SIG-M5 (cell line): Measurements from ENCODE around the gene NAT14.

ENCODE experiments used
- DNase-seq: peaks from one replicate; lab custom pipeline; 2025; lab: John Stamatoyannopoulos, UW

NAT14 gene

GRCh38 chr19:55453511-55454260, 31.3 kb upstream of the NAT14 start:
- no peak for DNase-seq

DNA sequence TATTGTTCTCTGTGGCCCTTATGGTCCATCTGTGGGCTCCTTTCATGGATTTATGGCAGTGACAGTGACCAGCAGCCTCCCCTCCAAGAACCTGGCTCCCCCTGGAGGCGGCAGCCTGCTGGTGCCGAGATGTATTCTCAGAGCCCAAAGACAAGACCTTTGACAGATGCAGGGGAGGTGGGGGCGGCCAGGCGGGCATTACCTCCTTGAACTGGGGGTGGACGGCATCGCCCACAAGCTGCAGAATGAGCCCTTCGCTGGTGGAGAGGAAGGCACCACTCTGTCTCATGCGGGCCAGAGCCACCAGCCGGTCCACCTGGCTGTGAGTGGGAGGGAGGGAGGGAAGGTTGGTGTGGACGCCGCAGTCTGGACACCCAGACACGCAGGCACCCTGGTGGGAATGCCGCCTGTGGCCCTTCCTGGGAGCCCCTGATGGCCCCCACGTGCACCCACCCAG, 30.2 kb upstream of the NAT14 start:
- DNase-seq: no peak

DNA sequence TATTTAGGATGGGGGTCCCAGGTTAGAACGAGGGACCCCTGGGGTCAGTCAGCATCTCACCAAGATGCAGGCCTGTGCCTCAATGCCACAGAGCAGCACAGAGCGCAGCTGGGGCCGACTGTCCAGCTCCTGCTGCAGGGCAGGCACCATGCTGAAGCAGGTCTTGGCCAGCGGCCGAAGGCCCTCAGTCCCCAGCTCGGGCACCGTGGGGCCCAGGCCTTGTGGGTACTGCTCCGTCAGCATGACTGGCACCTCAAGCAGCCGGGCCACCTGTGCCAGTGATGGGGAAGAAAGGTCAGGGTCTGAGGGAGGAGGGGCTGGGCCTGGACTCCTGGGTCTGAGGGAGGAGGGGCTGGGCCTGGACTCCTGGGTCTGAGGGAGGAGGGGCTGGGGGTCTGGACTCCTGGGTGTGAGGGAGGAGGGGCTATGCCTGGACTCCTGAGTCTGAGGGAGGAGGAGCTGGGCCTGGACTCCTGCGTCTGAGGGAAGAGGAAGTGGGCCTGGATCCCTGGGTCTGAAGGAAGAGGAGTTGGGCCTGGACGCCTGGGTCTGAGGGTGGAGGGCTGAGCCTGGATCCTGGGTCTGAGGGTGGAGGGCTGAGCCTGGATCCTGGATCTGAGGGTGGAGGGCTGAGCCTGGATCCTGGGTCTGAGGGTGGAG, 29.3 kb upstream of the NAT14 start:
- no peak for DNase-seq

DNA sequence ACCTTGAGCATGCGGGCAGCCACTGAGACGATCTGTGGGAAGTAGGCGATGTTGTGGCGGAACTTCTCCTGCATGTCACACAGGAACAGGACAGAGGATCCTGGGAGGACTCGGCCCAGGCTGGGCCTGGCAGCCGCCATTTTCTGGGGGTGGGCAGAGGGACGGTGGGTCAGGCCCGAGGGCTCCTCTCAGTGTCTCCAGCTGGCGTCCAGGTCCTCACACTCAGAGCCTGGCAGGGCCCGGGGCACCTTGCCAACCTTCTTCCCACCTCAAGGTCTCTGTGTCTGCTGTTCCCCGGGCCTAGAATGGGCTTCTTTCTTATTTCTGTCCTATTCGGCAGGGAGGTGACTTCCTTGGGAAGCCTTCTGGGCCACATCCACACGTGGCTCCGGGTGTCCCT, 28.6 kb upstream of the NAT14 start:
- no peak for DNase-seq

DNA sequence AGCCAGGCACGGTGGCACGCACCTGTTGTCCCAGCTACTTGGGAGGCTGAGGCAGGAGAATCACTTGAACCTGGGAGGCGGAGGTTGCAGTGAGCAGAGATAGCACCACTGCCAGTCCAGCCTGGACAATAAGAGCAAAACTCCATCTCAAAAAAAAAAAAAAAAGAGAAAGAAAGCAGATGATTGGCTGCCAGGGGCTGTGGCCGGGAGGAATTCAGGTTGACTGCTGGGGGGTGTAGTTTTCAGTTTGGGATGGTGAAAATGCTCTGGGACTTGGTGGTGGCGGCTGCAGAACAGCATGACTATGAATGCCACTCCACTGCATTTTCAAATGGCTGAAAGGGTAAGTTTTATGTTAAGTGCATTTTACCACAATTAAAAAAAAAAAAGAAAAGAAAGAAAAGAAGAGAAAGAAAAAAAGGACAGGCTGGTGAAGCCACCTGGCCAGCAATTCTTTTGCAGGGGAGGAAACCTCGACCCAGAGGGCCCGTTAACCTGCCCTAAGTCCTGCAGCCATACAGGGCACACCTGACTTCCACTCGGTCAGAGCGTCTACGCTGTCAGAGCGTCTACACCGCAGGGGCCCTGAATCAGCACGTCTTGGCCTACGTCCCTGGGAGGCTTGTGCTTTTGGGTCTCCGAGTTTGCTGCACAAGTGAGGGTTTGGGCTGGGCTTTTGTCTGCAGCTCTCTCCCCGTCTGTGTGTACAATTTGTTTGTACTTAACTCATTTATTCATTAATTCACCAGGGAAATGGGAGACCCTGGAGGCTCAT, 27.1 kb upstream of the NAT14 start:
- no peak for DNase-seq

- no peak for DNase-seq
These were observed 25.4 kb upstream of the NAT14 start for GRCh38 chr19:55459551-55459949.

- no peak for DNase-seq
These were observed 24.9 kb upstream of the NAT14 start for GRCh38 chr19:55459950-55460657.

- no peak for DNase-seq
These were observed 24.2 kb upstream of the NAT14 start for GRCh38 chr19:55460670-55461258.

DNA sequence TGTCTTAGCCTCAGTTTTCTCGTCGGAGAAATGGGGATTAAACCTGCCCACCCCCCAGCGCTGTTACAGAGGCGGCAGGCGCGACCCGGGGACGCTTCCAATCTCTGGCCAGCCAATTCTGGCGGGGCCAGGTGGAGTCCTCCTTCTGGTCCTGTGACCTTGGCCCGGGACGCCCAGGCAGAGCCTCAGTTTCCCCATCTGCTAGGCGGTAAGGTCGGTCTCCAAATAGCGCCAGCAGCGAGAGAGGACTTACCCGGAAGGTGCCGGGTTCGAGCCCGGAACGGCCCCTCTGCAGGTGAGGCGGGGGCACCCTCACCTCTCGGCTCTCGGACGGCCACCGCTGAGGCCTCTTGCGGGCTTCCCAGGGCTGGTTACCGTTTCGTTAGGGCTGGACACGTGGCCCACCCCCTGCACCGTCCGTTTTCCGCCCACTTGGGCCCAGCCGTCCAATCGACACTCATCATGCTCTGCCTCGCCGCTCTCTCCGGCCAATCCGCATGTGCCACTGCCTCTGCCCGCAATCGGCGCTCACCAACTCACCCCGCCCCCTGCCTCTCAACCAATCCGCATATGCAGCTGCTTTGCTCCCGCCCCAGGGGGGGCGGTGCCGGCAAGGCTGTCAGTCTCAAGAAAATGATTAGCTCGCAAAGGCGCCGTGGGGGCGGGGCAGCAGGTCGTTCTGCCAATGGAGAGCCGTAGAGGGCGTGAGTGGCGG, 23.6 kb upstream of the NAT14 start, which contains the start of gene ISOC2:
TSS of gene ISOC2 (minus strand) at position 384 of the 715 bp plus-strand sequence. CDS start 5,156 bp downstream, outside the sequence.
- DNase-seq: peak; percentile 87

DNA sequence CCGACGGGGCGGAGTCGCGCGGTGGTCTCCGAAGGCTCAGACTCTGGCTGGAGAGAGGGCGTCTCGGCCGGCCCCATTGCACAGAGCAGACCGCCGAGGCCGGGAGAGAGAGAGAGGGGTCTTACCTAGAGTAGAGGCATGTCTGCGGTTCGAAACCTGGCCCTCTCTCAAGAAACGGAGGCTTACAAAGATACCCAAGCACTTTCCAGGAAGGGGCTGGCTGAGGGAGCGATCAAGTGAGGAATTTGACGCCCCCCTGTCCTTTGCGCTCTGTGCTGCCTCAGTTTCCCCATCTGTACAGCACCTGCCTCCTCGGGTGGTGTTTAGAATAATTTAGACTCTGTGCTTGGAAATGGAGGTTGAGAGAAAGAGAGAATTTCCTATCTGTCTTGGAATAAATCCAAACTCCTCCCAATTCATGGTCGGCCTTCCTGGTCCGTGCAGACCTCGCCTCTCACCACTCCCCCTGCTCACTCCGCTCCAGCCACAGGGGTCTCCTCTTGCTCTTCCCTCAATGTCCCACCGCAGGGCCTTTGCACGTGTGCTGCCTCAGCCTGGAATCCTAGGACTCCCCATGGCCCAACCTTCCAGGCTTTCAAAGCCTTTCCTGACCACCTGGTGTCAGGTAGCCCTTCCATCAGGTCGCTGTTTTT, 22.9 kb upstream of the NAT14 start:
- DNase-seq: no peak

- DNase-seq: no peak
These were observed 22.3 kb upstream of the NAT14 start for GRCh38 chr19:55462722-55463121.

- DNase-seq: no peak
These were observed 21.4 kb upstream of the NAT14 start for GRCh38 chr19:55463583-55464031.

GRCh38 chr19:55464039-55464661, 20.8 kb upstream of the NAT14 start:
- DNase-seq: no peak

DNA sequence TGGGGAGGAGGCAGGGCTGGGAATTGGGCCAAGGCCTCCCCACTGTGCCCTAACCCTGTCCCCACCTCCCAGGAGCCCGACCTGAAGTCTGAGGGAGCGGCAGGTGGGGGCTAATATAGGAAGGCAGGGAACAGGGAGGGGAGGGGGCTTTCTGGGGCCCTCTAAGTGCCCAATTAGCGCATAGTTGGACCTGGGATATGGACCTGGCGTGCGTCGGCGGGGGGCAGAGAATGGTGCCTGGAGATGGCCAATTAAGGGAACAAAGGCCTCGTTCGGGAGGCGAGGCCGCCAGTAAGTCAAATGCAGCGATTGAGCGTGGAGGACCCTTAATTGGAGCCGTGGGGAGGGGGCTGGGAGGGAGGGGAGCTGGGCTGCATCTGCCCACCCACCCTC, 20.3 kb upstream of the NAT14 start, which contains the start of gene C19orf85:
TSS of gene C19orf85 (minus strand) at position 90 of the 393 bp plus-strand sequence. CDS start 197 bp downstream, outside the sequence.
- no peak for DNase-seq

DNA sequence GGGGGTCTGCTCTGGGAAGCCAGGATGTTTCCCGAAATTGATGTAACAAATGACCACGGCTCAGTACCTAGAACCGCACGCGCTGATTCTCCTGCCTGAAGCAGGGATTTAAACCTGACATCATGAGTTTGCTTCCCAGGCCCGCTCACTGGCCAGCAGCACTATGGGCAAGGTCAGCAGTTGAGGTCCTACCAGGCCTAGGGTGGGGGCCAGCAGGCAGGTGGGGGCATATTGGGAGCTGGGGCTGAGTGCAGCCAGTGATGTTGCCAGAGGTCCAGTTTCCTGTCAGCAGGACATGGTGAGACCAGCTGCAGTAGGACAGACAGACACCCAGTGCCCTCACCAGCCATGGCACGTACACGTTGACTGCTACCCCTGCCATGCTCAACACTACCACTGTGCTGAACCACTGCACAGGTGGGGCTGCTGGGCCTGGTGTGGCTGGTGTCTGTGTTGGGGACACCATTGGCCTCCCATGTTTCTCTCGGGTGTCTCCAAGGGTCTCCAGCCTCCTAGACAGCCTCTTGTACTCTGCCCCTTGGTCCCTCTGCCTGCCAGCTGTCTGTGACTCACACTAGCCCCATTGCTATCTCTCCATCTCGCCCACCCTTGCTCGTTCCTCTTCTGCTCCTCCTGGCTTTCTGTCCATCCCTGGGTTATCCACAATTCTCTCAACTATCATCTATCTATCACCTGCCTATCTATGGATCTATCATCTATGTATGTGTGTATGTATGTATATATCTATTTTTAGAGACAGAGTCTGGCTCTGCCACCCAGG, 19.3 kb upstream of the NAT14 start:
- no peak for DNase-seq

- no peak for DNase-seq
These were observed 18.8 kb upstream of the NAT14 start for GRCh38 chr19:55466241-55466614.

GRCh38 chr19:55467236-55468053, 17.5 kb upstream of the NAT14 start:
- no peak for DNase-seq

GRCh38 chr19:55468054-55468393, 17.0 kb upstream of the NAT14 start:
- no peak for DNase-seq
